Measurements from ENCODE around the gene OAF. TPM values are rescaled to one million over a fixed set of nuclear protein-coding genes. Genes with fewer than 3 reads are reported as not detected.

The OAF gene
- total and polyA plus RNA-seq, 10 donors, result 10.6 to 148 (median 73.6) TPM

GRCh38 chr11:120224972-120225909 lies 14.4 kb downstream of the OAF start:
- Histone ChIP-seq H3K4me3 (peak overlapping the region in 1 of 8 donors; percentile 23), H3K9me3 (no peaks in the 10 kb centered on the region), H3K4me1 (peaks cover 14 to 77% (median 52%) of the 10 kb centered on the region in 6 donors), H3K27ac (peak overlapping the region; percentile 35 to 79 (median 60)), H3K36me3 (peaks cover 0 to 38% (median 0%) of the 10 kb centered on the region in 6 donors), H3K27me3 (replicated peaks in 1 of 7) (no peaks in the 10 kb centered on the region)
- TF ChIP-seq CTCF (IDR thresholded peaks at IDR 0.05 in 8 of 11, conservative IDR thresholded peaks at IDR 0.05 in 3 of 11), result peak in 1 of 11 experiments; percentile 6
- peak; percentile 50 to 70 (median 60) for TF ChIP-seq POLR2AphosphoS5 (IDR thresholded peaks at IDR 0.05)
- no peak for TF ChIP-seq POLR2A (IDR thresholded peaks at IDR 0.05)
- intact Hi-C loops (cut with DNase I; ENCODE audit: low total_unique reads), result no loop called here
- 26 to 40% (median 34%) methylated on average over 20 to 22 of the region's 22 CpGs for WGBS, 5 donors
- DNase-seq, result peak; percentile 83

GRCh38 chr11:120226242-120226641 lies 15.4 kb downstream of the OAF start:
- intact Hi-C loops (cut with DNase I; ENCODE audit: low total_unique reads), result no loop called here

GRCh38 chr11:120226714-120227113 lies 15.9 kb downstream of the OAF start:
- no peak overlapping the region for H3K4me3 ChIP-seq
- WGBS, 5 donors, result 68 to 78% (median 71%) methylated on average over 7 to 13 of the region's 13 CpGs
- intact Hi-C loops (cut with DNase I; ENCODE audit: low total_unique reads), result no loop called here
- no peaks in the 10 kb centered on the region for H3K9me3 ChIP-seq
- peaks cover 0 to 36% (median 0%) of the 10 kb centered on the region in 6 donors for H3K36me3 ChIP-seq
- peaks cover 0 to under 1% (median 0%) of the 10 kb centered on the region in 7 donors for H3K27me3 ChIP-seq (replicated peaks in 1 of 7)
- TF ChIP-seq POLR2AphosphoS5 (IDR thresholded peaks at IDR 0.05), result peak; percentile 70 to 82 (median 81)
- no peak for TF ChIP-seq POLR2A (IDR thresholded peaks at IDR 0.05)
- peak in 7 of 11 experiments; percentile 17 to 53 (median 34) for TF ChIP-seq CTCF (IDR thresholded peaks at IDR 0.05 in 8 of 11, conservative IDR thresholded peaks at IDR 0.05 in 3 of 11)
- peaks cover 14 to 62% (median 46%) of the 10 kb centered on the region in 6 donors for H3K4me1 ChIP-seq
- peak overlapping the region in 7 of 8 donors; percentile 21 to 79 (median 68) for H3K27ac ChIP-seq
- peak; percentile 84 for DNase-seq

More at GRCh38 chr11:120226242-120226641, 15.4 kb downstream of the OAF start:
- TF ChIP-seq POLR2A (IDR thresholded peaks at IDR 0.05) (no peak), CTCF (IDR thresholded peaks at IDR 0.05 in 8 of 11, conservative IDR thresholded peaks at IDR 0.05 in 3 of 11) (no peak), POLR2AphosphoS5 (IDR thresholded peaks at IDR 0.05) (no peak)
- Histone ChIP-seq H3K4me1 (peaks cover 14 to 67% (median 50%) of the 10 kb centered on the region in 6 donors), H3K27me3 (replicated peaks in 1 of 7) (no peaks in the 10 kb centered on the region), H3K4me3 (no peak overlapping the region), H3K36me3 (peaks cover 0 to 36% (median 0%) of the 10 kb centered on the region in 6 donors), H3K27ac (peak overlapping the region; percentile 21 to 79 (median 60)), H3K9me3 (no peaks in the 10 kb centered on the region)
- WGBS, 5 donors, result 73 to 86% (median 76%) methylated on average over 5 of the region's 5 CpGs
- DNase-seq, result peak; percentile 69

Measured in spleen (tissue), 11 donors.